Measurements from ENCODE around the gene RAP1GDS1.
"Not testable (repeated sequence)": the region's sequence is repeated elsewhere in the genome, so short reads cannot be mapped to it uniquely, and the experiment has no call there.

The RAP1GDS1 gene

DNA sequence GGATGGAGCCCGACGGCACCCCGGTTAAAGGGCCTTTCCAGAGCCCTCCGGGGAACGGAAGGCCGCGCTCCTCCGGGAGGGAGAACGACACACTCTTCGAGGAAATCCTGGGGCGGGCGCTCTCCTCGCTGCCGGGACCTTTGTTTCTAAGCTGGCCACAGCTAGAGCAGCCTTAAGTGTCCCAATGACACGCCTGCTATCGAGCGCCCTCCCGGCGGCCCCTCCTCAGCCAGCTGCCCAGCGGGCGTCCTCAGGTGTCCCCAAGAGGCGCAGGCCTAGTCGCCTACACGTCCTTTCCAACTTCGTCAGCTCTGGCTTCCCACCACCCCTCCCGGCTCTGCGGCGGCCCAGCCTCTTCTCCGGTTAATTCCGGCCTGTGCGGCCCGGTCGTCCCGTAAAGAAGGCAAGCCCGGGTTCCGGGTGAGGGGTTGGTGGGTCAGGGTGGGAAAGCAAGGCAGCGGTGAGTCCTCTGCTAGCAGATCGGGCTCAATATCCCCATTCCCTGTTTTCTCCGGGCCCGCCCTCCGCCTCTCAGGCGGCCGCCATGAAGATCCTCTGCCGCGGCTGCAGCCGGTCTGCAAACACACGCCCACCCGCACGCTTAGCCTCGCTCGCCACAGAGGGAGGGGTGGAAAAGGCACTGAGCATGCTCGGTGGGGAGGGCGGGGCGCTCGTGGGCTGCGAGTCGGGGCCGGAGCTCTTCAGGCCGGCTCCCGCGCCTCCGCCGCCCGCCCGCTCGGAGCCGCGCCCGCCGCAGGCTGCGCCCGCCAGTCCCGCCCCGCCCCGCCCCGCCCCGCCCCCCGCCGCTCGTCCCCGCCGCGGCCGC is at the start of gene RAP1GDS1:
Gene RAP1GDS1, plus strand, starts transcription at position 806 of the 826 bp plus-strand sequence. CDS start 182 bp downstream, outside the sequence.
- DNase-seq: peak; percentile 85

DNA sequence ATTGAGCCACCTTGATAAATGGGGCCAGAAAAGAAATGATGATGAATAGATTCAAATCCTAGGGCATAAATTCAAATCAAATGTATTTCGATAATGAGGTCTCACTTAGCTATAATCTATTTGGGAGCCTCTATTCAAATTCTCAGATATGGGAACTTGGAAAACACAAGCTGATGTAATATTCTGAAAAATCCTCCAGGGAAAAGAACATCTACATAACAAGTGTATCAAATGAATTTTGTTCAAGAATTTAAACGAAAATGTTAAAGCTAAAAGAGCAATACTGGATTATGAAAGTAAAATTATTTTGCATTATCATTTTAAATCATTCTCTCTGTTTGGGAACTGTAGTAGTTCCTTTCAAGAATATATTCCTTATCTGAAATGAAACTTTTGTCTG is 38.9 kb upstream of the RAP1GDS1 start:
- no peak for DNase-seq

DNA sequence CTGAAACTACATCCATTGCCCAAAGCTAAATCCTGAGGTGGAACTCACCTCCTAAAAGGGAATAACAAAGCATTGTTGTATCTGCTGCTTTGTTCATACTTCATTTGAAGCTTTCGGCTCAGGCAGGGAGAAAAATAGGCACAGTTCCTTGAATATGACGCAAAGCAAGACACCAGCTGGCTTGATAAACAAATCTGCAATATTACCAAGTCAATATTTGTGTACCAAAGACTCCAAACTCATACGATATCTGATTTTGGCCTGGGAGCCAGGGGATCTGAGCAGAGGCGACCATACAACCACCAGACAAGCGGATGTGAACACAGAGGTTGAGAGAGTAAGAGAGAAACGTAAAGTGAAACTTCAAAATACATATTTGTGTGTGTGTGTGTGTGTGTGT is 34.8 kb upstream of the RAP1GDS1 start:
- DNase-seq: no peak

- no peak for DNase-seq
Measured at GRCh38 chr4:98230961-98231360, 30.2 kb upstream of the RAP1GDS1 start.

DNA sequence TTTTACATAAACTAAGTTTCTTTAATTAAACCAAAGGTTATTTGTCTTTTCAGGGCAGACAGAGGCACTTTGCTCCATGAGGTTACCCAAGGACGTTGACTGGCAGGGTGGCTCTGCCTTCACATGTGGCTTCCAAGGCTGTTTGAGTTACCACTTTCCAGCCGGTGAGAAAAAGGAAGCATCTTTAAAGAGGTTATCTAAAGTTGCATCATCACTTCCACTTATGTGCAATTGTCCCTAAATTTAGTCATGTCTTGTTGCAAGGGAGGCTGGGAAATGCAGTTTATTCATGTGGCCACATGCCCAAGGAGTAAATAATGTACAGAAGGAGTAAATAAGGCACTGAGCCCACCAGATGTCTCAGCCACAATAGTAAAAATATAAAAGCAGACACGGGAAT is 29.0 kb upstream of the RAP1GDS1 start:
- DNase-seq: no peak

DNA sequence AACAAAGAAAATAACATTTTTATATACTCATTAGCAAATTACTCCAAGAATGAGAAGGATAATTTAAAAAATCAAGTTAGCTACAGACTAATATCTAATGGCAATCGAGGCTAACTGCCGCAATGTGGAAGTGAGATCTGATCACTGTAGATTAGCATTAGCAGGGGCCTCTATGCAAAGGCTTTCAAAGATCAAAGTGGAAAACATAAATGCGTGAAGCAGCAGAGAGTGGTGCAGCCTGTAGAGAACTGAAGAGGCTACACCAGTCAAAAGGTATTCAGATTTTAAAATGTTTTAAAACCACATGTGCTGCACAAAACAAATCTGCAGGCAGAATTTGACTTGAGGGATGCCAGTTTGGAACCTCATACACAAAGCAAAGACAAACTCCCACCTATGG is 24.0 kb upstream of the RAP1GDS1 start:
- no peak for DNase-seq

- DNase-seq: no peak
Measured at GRCh38 chr4:98242063-98242462, 19.1 kb upstream of the RAP1GDS1 start.

GRCh38 chr4:98242538-98242937 is 18.6 kb upstream of the RAP1GDS1 start:
- DNase-seq: no peak

GRCh38 chr4:98245226-98245625 is 16.0 kb upstream of the RAP1GDS1 start:
- no peak for DNase-seq

DNA sequence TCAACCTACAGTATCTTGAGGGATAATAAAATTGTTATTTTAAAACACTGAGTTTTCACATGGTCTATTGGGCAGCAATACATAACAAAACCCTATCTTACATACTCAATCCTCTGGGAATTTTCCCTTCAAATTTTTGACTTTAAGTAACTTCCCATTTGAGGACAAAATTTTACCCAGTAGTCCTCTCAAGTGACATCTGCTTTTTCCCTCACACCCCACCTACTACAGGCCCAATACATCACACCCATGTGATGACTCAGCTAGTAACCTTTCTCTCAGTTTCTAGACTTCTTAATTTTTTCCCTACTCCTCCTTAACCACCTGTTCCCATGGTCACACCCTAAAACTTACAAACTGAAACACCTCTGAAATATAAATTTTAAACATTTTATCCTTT is 12.2 kb upstream of the RAP1GDS1 start:
- no peak for DNase-seq

- no peak for DNase-seq
Measured at GRCh38 chr4:98249831-98250230, 11.4 kb upstream of the RAP1GDS1 start.

GRCh38 chr4:98253499-98253898 is 7.7 kb upstream of the RAP1GDS1 start:
- no peak for DNase-seq

DNA sequence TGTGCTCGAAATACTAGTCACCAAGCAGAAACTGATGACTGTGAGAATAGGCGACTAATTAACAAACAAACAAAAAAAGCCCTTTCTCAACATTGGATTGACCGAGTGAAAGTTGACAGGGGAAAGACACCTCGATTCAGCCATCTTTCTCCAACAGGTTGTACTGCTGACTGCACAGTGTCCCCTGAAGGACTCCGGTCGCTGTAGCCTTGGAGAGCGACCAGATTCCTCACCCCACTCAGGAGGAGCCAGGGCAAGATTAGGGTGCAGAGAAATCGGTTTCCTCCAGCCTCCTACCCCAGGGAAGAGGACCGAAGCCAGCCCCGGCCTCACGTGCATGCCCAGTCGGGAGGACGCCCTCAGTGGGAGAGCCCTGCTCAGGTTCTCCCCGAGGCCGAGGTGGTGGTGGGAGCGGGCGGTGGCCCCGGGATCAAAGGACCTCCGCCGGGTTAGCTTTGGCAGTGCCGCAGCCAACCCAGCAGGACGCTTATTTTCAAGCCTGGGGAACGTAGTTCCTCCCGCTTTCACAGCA is 1.1 kb upstream of the RAP1GDS1 start:
- DNase-seq: no peak

DNA sequence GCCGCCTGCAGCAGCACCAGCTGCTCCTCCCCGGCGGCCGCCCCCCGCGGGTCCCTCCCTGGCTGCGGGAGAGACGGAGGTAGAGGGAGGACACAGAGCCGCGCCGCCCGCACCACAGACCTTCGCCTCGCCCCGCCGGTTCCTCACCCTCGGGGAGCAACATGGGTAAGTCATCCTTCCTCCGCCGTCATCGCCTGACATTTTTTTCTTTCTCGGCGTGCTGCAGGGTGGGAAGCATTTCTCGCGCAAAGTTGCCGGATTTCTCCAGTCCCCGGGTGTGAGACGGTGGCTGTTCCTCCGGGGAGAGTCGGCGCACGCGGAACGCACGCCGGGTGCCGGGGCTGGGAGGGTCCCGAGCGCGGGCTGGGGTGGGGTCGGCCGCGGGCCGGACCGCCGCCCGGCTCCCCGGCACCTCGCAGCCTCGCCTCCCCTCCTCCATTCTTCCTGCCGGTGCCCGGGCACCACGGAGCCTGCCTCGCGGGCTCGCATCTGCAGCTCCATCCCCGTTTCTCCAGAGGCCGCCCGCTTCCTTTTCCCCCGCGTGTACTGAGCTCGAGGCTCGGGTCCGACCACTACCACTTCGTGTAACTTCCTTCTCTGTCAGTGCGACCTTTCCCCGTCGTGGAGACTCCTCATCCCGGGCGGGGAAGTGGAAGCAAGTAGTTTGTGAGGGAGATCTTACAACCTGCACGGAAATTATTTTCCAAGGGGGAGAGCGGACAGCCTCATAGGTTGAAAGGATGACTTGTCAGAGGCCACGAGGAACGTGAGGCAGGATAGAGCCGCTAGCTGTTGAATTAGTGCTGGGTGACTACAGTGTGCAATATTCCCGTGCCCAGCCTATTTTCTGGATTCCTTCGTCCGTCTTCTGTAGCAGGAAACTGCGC is 464 bp downstream of the RAP1GDS1 start:
- peak; percentile 53 for DNase-seq

GRCh38 chr4:98262431-98262830 is 1.2 kb downstream of the RAP1GDS1 start:
- no peak for DNase-seq

DNA sequence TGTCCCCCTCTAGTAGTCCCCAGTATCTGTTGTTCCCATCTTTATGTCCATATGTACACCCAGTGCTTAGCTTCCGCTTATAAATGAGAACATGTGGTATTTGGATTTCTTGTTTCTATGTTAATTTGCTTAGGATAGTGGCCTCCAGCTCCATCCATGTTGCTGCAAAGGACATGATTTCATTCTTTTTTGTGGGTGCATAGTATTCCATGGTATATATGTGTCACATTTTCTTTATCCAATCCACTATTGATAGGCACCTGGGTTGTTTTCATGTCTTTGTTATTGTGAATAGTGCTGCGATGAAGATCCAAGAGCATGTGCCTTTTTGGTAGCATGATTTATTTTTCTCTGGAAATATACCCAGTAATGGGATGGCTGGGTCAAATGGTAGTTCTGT is 6.3 kb downstream of the RAP1GDS1 start:
- no peak for DNase-seq

GRCh38 chr4:98275145-98275544 is 14.0 kb downstream of the RAP1GDS1 start:
- no peak for DNase-seq

- DNase-seq: no peak
Measured at GRCh38 chr4:98283219-98284189, 22.3 kb downstream of the RAP1GDS1 start.

DNA sequence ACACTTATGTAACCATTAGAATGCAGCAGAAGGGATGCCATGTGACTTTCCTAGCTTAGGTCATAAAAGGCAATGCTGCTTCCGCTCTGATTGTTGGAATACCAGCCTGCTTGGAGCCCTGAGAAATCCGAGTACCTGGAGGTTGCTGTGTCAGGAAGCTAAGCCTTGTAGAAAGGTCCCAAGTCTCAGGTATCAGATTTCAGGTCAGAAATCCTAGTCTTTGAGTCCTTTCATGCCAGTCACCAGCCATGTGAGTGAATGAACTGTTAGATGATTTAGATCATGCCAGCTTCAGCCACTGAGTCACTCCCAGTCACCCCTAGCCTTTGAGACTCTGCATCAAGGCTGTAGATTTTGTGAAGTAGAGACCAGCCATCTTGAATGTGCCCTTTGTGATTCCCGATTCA is 23.5 kb downstream of the RAP1GDS1 start:
- DNase-seq: no peak

DNA sequence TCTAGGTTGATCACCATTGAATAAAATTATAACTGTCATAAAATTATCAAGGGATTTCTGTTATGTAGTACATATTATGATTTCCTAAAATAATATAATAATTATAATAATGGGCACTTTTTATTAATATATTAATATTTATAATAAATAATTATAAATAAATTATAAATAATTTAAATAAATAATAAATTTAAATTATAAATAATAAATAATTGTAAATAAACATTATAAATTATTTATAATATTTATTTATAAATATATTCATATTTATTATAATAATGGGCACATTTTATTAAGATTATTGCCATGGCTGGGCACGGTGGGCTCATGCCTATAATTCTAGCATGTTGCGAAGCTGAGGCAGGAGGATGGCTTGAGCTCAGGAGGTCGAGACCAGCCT is 24.5 kb downstream of the RAP1GDS1 start:
- no peak for DNase-seq

GRCh38 chr4:98287328-98287727 is 26.1 kb downstream of the RAP1GDS1 start:
- no peak for DNase-seq

GRCh38 chr4:98288671-98289070 is 27.5 kb downstream of the RAP1GDS1 start:
- not testable (repeated sequence) for DNase-seq
